Thoracic aorta (tissue), 2 donors: ENCODE results near the gene MACROD1. TPM values are rescaled to one million over a fixed set of nuclear protein-coding genes. Genes with fewer than 3 reads are reported as not detected.

Experiments used
- ATAC-seq: fragments of 150-250 bp; one replicate; pipeline ENCODE4 v1.8.0; 2017; ENCODE audit warnings: low read depth; ENCODE audit not compliant: insufficient number of reproducible peaks, low FRiP score
- DNase-seq: peaks from one replicate; pipeline ENCODE4 v3.0.0-alpha.2; 2020; ENCODE audit warnings: low spot score
- H3K27ac ChIP-seq, 2 donors: fragments of 200-600 bp; sonication (generic); 1 replicate in 1 of 2; 2 replicates in 1 of 2; pipeline ENCODE4 v1.5.1; 2016; ENCODE audit warnings: mild to moderate bottlenecking in 2 of 2, moderate library complexity in 2 of 2
- H3K27me3 ChIP-seq: fragments of 200-600 bp; sonication (generic); replicated peaks from 2 replicates; pipeline ENCODE4 v1.6.0; 2016; ENCODE audit warnings: mild to moderate bottlenecking; ENCODE audit not compliant: insufficient read depth
- H3K36me3 ChIP-seq: fragments of 200-600 bp; sonication (generic); one replicate; pipeline ENCODE4 v1.5.1; 2016
- H3K4me1 ChIP-seq, 2 donors: fragments of 200-600 bp; sonication (generic); 1 replicate in 1 of 2; 2 replicates in 1 of 2; pipeline versions ENCODE4 v1.5.1 to v1.6.0; 2016; ENCODE audit warnings: low read depth in 2 of 2, mild to moderate bottlenecking in 1 of 2; ENCODE audit not compliant: control insufficient read depth in 1 of 2
- H3K4me3 ChIP-seq: fragments of 200-600 bp; sonication (generic); 2 replicates; pipeline ENCODE4 v1.5.1; 2016; ENCODE audit warnings: mild to moderate bottlenecking
- H3K9me3 ChIP-seq: fragments of 200-600 bp; sonication (generic); 2 replicates; pipeline ENCODE4 v1.5.1; 2016
- CTCF ChIP-seq: fragments of 200-600 bp; sonication (generic); IDR thresholded peaks from one replicate; pipeline ENCODE4 v1.5.1; 2019; ENCODE audit warnings: antibody characterized with exemption
- total RNA-seq, 2 donors: library from RNA; depleted of rRNA; stranded (reverse); fragments of >200 nt; gene quantifications; one replicate each; pipeline versions ENCODE4 v1.1.0 to v1.2.3, GENCODE V29; 2016

MACROD1 gene
- total RNA-seq, 2 donors from 2014 or later, result 15.8 to 17.6 TPM

GRCh38 chr11:64083398-64084080 lies 82.4 kb downstream of the MACROD1 start:
- H3K4me3 ChIP-seq, result no peak overlapping the region
- no peaks in the 10 kb centered on the region for H3K36me3 ChIP-seq
- no peaks in the 10 kb centered on the region for H3K27me3 ChIP-seq
- no peak for TF ChIP-seq CTCF
- no peak for DNase-seq
- no peak overlapping the region for H3K27ac ChIP-seq
- no peaks in the 10 kb centered on the region for H3K4me1 ChIP-seq
- H3K9me3 ChIP-seq, result no peaks in the 10 kb centered on the region
- ATAC-seq, result no peak

GRCh38 chr11:64081745-64082442 lies 84.0 kb downstream of the MACROD1 start:
- no peaks in the 10 kb centered on the region for H3K27me3 ChIP-seq
- H3K4me1 ChIP-seq, result no peaks in the 10 kb centered on the region
- no peak overlapping the region for H3K27ac ChIP-seq
- TF ChIP-seq CTCF, result no peak
- no peaks in the 10 kb centered on the region for H3K36me3 ChIP-seq
- DNase-seq (no peak), ATAC-seq (no peak)
- no peaks in the 10 kb centered on the region for H3K9me3 ChIP-seq
- no peak overlapping the region for H3K4me3 ChIP-seq

- H3K4me1 ChIP-seq, result no peaks in the 10 kb centered on the region
- no peaks in the 10 kb centered on the region for H3K36me3 ChIP-seq
- ATAC-seq (no peak), DNase-seq (no peak)
- no peak overlapping the region for H3K4me3 ChIP-seq
- H3K27me3 ChIP-seq, result no peaks in the 10 kb centered on the region
- no peaks in the 10 kb centered on the region for H3K9me3 ChIP-seq
- TF ChIP-seq CTCF, result no peak
- no peak overlapping the region for H3K27ac ChIP-seq
These were observed 85.5 kb downstream of the MACROD1 start for GRCh38 chr11:64080390-64080789.

- Histone ChIP-seq H3K36me3 (no peaks in the 10 kb centered on the region), H3K4me3 (no peak overlapping the region), H3K27me3 (no peaks in the 10 kb centered on the region), H3K9me3 (no peaks in the 10 kb centered on the region), H3K4me1 (no peaks in the 10 kb centered on the region), H3K27ac (no peak overlapping the region)
- no peak for TF ChIP-seq CTCF
- ATAC-seq (no peak), DNase-seq (no peak)
These were observed 87.0 kb downstream of the MACROD1 start for GRCh38 chr11:64078905-64079304.

GRCh38 chr11:64078284-64078683 lies 87.6 kb downstream of the MACROD1 start:
- no peaks in the 10 kb centered on the region for H3K9me3 ChIP-seq
- H3K36me3 ChIP-seq, result no peaks in the 10 kb centered on the region
- H3K4me1 ChIP-seq, result no peaks in the 10 kb centered on the region
- no peak overlapping the region for H3K4me3 ChIP-seq
- no peak for TF ChIP-seq CTCF
- H3K27ac ChIP-seq, result no peak overlapping the region
- ATAC-seq (no peak), DNase-seq (no peak)
- no peaks in the 10 kb centered on the region for H3K27me3 ChIP-seq
